ACC112 (cell line): Measurements from ENCODE around the gene SUSD5.
A peak's percentile ranks its signal among the peaks of the same experiment; 100 is the strongest.

ENCODE experiments used
- H2AFZ ChIP-seq: fragments of 200-600 bp; sonication (generic); one replicate; pipeline ENCODE4 v1.6.0; 2017; ENCODE audit warnings: antibody characterized with exemption, low read length; ENCODE audit not compliant: unreplicated experiment
- H3K27ac ChIP-seq: fragments of 200-600 bp; sonication (generic); 2 replicates; pipeline ENCODE4 v1.5.1; 2014; ENCODE audit warnings: low read depth, mild to moderate bottlenecking, antibody characterized with exemption, low read length, moderate library complexity
- H3K27me3 ChIP-seq: fragments of 200-600 bp; sonication (generic); 2 replicates; pipeline ENCODE4 v1.6.1; 2014; ENCODE audit warnings: mild to moderate bottlenecking, antibody characterized with exemption, low read length, moderate library complexity, mixed read lengths; ENCODE audit not compliant: insufficient read depth
- H3K36me3 ChIP-seq: fragments of 200-600 bp; sonication (generic); 2 replicates; pipeline ENCODE4 v1.6.1; 2016; ENCODE audit warnings: mild to moderate bottlenecking, antibody characterized with exemption, low read length, moderate library complexity, mixed read lengths; ENCODE audit not compliant: insufficient read depth
- H3K4me1 ChIP-seq: fragments of 200-600 bp; sonication (generic); one replicate; pipeline ENCODE4 v1.6.1; 2016; ENCODE audit warnings: low read length, mixed read lengths; ENCODE audit not compliant: insufficient read depth, unreplicated experiment, control insufficient read depth
- H3K4me3 ChIP-seq: fragments of 200-600 bp; sonication (generic); 2 replicates; pipeline ENCODE4 v1.5.1; 2014; ENCODE audit warnings: mild to moderate bottlenecking, low read depth, low read length
- H3K79me2 ChIP-seq: fragments of 200-600 bp; sonication (generic); one replicate; pipeline ENCODE4 v1.6.0; 2016; ENCODE audit warnings: low read length; ENCODE audit not compliant: control insufficient read depth, unreplicated experiment, insufficient read depth

SUSD5 gene

DNA sequence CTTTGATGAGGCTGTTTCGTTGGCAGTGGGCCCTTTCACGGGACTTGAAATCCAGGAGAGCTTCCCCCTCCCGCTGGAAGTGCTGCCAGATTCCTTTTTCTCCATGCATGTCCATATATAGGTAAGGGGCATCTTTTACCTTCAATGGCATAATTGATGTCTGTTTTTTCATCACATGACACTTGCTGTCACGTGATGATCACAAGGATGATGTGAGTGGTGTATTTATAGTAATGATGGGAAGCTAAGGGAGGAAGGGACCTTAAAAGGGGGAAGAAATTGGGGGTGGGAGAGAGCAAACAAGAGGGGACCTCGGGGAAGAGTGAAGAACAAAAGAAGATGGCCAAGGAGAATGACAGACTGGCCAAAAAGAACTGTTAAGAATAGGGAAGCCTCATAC, 11.3 kb upstream of the SUSD5 start:
- H3K79me2 ChIP-seq: no peaks in the 10 kb centered on the region
- no peak overlapping the region for H3K27ac ChIP-seq
- no peaks in the 10 kb centered on the region; the same call in 1 of the 2 replicates for H3K27me3 ChIP-seq
- H3K4me1 ChIP-seq: no peaks in the 10 kb centered on the region
- H2AFZ ChIP-seq: no peak overlapping the region
- H3K36me3 ChIP-seq: no peaks in the 10 kb centered on the region
- H3K4me3 ChIP-seq: no peak overlapping the region

DNA sequence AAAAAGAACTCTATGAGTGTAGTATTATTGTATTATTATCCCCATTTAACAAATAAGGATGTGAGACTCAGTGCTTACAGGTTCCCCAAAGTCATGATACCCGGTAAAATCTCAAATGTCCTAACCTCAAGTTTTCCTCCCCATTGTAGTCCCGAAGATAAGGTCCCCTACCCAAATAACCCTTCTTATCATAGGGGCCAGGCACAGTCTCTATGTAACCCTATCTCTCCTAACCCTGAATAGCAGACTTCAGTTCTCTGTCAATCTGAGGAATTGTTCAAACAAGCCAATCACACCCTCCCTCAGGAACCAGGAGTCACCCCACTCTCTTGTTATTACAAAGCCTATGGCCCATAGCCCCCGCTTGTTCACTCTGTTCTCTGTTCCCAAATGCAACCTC, 10.5 kb upstream of the SUSD5 start:
- Histone ChIP-seq H3K4me3 (no peak overlapping the region), H3K36me3 (no peaks in the 10 kb centered on the region)

DNA sequence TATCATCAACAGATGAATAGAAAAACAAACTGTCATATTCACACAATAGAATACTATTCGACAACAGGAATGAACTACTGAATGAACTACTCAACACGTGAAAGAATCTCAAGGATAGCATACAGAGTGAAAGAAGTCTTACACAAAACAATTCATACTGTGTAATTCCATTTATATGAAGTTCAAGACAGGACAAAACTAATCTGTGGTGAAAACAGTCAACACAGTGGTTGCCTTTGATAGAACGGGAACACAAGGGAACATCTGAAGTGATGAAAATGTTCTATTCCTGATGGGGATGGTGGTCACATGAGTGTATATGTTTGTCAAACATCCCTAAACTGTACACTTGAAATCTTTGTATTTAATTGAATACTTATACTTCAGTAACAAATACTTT, 2.6 kb upstream of the SUSD5 start:
- no peak overlapping the region for H3K27ac ChIP-seq
- H2AFZ ChIP-seq: no peak overlapping the region
- peaks cover 6% of the 10 kb centered on the region for H3K79me2 ChIP-seq
- no peaks in the 10 kb centered on the region for H3K27me3 ChIP-seq
- H3K4me1 ChIP-seq: no peaks in the 10 kb centered on the region
- no peaks in the 10 kb centered on the region for H3K36me3 ChIP-seq
- no peak overlapping the region for H3K4me3 ChIP-seq

More for the DNA sequence above, 10.5 kb upstream of the SUSD5 start:
- Histone ChIP-seq H3K4me1 (no peaks in the 10 kb centered on the region), H3K27ac (no peak overlapping the region), H3K27me3 (no peaks in the 10 kb centered on the region; the same call in 1 of the 2 replicates), H2AFZ (no peak overlapping the region), H3K79me2 (no peaks in the 10 kb centered on the region)

DNA sequence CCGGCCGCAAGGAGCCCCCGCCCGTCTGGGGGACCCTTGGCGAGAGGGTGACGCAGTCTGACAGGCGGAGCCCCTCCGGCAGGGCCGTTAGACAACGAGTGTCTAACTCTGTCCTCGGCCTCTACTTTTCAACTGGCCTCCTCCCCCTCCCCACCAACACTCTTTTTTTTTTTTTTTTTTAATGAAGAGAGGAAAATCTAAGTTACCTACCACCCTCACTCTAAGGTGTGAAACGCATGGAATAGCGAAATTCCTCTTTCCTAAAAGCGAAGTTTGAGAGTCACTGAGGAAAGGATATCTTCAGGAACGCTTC, 521 bp upstream of the SUSD5 start:
- peak overlapping the region; percentile 41 for H2AFZ ChIP-seq
- H3K36me3 ChIP-seq: no peaks in the 10 kb centered on the region
- H3K79me2 ChIP-seq: peaks cover 22% of the 10 kb centered on the region
- H3K27ac ChIP-seq: no peak overlapping the region
- no peaks in the 10 kb centered on the region for H3K27me3 ChIP-seq
- no peaks in the 10 kb centered on the region for H3K4me1 ChIP-seq
- H3K4me3 ChIP-seq: peak overlapping the region; percentile 92

DNA sequence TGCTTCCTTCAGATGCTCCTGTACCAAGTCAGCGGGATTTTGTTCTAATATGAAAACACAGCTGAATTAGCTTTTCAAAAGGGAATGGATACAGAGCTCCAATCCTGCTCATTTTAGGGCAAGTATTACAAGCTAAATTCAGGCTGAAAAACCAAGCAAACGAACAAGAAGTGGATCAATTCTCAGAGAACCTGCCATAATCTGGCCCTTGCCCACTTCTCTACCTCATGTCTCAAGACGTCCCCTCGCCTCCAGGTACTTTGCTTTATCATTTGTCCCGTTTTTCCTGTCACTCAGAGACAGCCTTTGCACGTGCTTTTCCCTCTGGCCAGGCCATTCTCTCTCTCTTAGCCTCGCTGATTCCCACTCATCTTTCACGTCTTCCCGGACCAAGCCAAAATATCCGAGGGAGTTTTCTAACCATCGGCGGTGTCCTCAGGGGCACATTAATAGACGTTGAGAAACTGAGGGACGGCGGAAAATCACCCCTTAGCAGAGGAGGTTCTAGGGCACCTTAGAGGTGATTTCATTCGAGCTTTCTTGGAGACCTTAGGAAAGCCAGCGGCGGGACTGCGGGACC, 654 bp downstream of the SUSD5 start:
- Histone ChIP-seq H3K27me3 (no peaks in the 10 kb centered on the region), H3K4me1 (no peaks in the 10 kb centered on the region), H3K79me2 (peaks cover 22% of the 10 kb centered on the region), H3K4me3 (peak overlapping the region; percentile 92), H3K27ac (no peak overlapping the region), H3K36me3 (no peaks in the 10 kb centered on the region), H2AFZ (peak overlapping the region; percentile 41)

DNA sequence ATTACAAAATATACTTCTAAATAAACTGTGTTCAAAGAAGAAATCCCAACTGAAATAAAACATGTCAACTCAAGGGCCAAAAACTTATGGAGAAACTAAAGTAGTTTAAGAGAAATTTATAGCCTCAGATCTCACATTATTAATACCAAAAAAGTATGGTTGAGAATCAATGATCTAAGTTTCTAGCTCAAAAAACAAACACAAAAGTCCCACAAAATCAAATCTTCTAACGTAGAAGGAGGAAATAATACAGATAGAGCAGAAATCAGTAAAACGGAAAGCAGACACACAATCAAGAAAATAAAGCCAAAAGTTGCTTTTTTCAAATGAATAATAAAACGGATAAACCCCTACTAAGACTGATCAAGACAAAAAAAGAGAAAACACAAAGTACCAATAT, 2.9 kb downstream of the SUSD5 start:
- H3K79me2 ChIP-seq: peaks cover 22% of the 10 kb centered on the region
- H3K4me3 ChIP-seq: peak overlapping the region; percentile 92
- no peaks in the 10 kb centered on the region for H3K36me3 ChIP-seq
- H3K27ac ChIP-seq: no peak overlapping the region
- no peaks in the 10 kb centered on the region for H3K27me3 ChIP-seq
- peaks cover 15% of the 10 kb centered on the region for H3K4me1 ChIP-seq
- no peak overlapping the region for H2AFZ ChIP-seq

DNA sequence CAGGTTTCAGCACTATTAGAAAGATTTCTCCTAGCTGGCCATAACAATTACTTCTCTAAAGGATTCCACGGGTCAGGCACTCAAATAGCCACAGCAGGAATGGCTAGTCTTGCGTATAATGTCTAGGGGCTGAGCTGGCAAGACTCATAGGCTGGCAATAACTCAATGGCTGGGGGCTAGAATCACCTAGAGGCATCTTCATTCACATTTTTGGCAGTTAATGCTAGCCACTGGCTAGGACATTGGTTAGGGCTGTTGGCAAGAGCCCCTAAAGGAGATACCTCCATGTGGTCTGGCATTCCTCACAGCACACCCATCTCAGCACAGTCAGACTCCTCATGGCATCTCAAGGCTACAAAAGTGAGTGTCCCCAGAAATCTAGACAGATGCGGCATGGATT, 6.2 kb downstream of the SUSD5 start:
- Histone ChIP-seq H3K4me3 (no peak overlapping the region), H3K4me1 (peaks cover 15% of the 10 kb centered on the region), H2AFZ (no peak overlapping the region), H3K27me3 (no peaks in the 10 kb centered on the region), H3K79me2 (peaks cover 22% of the 10 kb centered on the region), H3K36me3 (peaks cover 27% of the 10 kb centered on the region), H3K27ac (peak overlapping the region; percentile 83; the same call in 1 of the 2 replicates)

DNA sequence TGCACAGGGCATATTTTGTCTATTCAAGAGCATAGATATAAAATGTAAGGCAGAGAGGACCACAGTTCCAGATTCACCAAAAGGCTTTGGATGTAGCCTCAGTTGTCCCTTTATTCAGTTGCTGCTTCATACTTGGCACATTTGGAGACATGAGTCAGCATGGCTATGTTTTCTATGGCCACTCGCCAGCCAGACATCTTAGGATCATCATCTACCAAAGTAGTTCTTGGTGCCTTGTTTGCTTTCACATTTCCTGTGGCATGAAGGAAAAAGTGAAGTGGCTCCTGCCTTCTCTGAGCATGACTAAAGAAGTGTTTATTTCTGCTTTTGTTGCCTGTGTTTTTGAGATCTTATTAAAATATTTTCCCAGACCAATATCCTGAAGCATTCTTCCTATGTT, 7.2 kb downstream of the SUSD5 start:
- Histone ChIP-seq H3K79me2 (peaks cover 19% of the 10 kb centered on the region), H2AFZ (peak overlapping the region; percentile 23), H3K27me3 (no peaks in the 10 kb centered on the region), H3K27ac (peak overlapping the region; percentile 83), H3K36me3 (peaks cover 28% of the 10 kb centered on the region), H3K4me1 (peaks cover 15% of the 10 kb centered on the region), H3K4me3 (peak overlapping the region; percentile 32; the same call in 1 of the 2 replicates)

DNA sequence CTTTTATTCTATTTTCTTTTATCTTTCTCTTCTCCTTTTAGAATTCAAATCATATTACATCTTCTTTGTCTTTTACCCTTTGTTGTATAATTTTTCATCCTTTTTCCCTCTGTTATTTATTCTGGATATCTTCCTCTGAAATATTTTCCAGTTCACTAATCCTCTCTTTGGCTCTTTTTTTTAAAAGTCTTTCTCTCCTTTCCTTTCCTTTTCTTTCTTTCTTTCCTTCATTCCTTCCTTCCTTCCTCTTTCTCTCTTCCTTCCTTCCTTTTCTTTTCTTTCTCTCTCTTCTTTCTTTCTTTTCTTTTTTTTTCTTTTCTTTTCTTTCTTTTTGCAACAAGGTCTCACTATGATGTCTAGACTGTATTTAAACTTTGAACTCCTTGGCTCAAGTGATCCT, 9.3 kb downstream of the SUSD5 start:
- peaks cover 2% of the 10 kb centered on the region for H3K79me2 ChIP-seq
- H3K27me3 ChIP-seq: no peaks in the 10 kb centered on the region
- H3K36me3 ChIP-seq: peaks cover 34% of the 10 kb centered on the region
- peaks cover 15% of the 10 kb centered on the region for H3K4me1 ChIP-seq
- H2AFZ ChIP-seq: no peak overlapping the region
- H3K27ac ChIP-seq: no peak overlapping the region
- H3K4me3 ChIP-seq: no peak overlapping the region

DNA sequence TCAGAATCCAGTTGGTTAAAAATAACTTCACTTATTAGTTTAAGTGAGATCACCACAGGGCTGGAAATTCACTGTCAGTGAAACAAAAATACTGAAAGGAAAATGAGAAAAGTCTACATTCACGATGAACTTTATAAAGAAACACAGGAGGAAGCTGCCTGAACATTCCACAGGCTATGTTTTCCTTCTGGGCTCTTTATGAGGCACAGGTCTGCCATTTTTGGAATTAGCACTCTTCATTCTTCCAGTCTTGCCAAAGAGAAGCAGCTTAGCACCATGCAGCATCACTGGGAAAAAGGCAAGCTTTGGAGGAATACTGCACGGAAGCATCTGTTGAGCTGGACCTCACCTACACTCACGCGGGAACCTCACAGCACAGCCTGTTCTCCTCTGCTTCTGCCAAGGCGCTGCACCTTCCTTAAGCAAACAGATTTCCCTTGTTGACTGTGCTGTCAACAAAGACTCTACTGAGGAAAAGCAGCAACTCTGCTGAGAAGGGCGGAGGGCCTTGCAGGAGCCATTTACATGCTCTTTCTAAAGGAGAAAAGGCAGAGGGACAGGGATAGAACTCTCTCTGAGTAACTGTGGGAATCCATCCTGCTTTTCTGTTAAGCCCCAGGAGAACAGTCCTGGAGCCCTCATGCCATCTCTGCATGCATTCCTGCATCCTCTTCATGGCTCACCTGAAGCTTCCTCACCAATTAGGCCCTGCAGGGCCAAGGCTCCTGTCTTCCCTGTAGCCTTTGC, 15.7 kb downstream of the SUSD5 start:
- Histone ChIP-seq H3K4me1 (no peaks in the 10 kb centered on the region), H3K36me3 (peaks cover 12% of the 10 kb centered on the region), H3K79me2 (no peaks in the 10 kb centered on the region), H3K4me3 (no peak overlapping the region), H2AFZ (no peak overlapping the region), H3K27me3 (no peaks in the 10 kb centered on the region), H3K27ac (no peak overlapping the region)

DNA sequence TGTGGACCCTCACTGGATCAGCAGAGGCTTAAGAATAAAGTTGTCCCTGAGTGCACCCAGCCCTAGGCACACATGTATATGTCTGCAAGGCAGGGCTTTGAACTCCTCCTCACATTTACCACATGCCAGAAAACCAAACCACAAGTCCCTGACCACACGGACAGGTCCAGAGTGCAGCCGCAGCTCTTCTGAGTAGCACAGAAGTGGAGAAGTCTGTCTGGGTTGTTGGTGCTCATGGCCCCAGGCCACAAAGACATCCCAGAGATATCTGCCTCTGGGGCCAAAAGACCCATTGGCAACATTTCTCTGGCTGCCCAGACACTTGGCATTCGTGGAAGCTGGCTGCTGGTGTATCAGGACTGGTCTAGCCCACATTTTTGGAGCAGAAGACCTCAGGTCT, 17.4 kb downstream of the SUSD5 start:
- Histone ChIP-seq H3K4me1 (no peaks in the 10 kb centered on the region), H3K36me3 (peaks cover 7% of the 10 kb centered on the region; the same call in 1 of the 2 replicates), H2AFZ (no peak overlapping the region), H3K79me2 (no peaks in the 10 kb centered on the region), H3K27me3 (no peaks in the 10 kb centered on the region), H3K4me3 (no peak overlapping the region), H3K27ac (no peak overlapping the region)
